HG03060 (cell line): ENCODE results near the gene KHDRBS2.
A peak's percentile ranks its signal among the peaks of the same experiment; 100 is the strongest.

Source experiments
- ATAC-seq: cut with Tn5 transposase; IDR thresholded peaks from one replicate; pipeline ENCODE4 v1.9.1; 2021; ENCODE audit warnings: low read depth, moderate number of reproducible peaks; ENCODE audit not compliant: unreplicated experiment

Gene KHDRBS2

DNA sequence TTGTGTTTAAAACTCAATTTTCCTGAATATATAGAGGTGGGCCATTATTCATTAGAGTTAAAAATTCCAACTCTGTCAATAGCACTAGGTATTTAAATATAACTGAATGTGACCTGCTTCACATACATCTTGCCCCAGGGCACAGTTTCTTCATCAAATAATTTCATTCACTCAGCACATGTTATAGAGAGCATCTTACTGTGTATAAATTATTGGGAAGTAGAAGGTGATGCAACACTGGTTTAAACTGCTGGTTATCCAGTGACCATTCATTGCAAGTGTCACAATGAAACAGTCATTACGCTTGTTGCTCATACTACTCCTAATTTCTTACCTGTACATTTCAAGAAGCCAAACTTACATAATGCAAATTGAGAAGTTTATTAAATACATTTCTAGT, 93.4 kb downstream of the KHDRBS2 start:
- ATAC-seq = no peak

DNA sequence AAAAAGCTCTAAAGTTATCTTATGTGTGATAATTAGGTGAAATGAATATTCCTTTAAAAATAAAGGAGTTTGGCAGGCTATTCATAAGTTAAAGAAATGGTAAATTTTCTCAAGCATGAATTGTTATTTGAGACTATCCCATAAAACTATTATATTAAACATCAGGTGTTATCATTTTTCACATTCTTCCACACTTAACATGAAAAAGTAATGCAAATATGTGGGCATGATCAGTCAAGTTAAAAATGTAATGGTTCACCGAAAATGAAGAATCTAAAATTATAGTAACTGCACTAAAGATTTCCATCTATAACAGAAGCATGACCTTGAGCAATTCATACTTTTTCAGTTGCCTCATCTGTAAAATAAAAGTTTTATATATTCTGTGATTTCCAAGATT, 110.8 kb downstream of the KHDRBS2 start:
- no peak for ATAC-seq

- ATAC-seq = no peak
Observed at GRCh38 chr6:62174548-62174947, 111.5 kb downstream of the KHDRBS2 start.

DNA sequence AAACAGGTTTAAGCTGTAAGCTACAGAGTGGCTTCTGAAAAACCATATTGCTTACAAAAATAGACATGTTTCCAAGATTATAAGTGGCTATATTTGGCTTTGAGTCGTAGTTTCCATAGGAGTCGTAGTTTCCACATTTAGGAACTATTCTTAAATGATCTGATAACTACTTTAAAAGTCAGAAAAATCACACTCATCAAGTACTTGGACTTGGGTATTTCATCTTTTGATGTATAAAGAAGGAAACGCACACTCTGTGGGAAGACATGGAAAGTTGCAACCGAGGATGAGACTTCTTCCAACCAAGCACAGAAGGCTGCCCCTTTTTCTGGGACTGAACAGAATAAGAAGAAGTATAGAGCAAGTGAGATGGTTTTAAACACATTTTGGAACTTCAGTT, 118.3 kb downstream of the KHDRBS2 start:
- no peak for ATAC-seq

DNA sequence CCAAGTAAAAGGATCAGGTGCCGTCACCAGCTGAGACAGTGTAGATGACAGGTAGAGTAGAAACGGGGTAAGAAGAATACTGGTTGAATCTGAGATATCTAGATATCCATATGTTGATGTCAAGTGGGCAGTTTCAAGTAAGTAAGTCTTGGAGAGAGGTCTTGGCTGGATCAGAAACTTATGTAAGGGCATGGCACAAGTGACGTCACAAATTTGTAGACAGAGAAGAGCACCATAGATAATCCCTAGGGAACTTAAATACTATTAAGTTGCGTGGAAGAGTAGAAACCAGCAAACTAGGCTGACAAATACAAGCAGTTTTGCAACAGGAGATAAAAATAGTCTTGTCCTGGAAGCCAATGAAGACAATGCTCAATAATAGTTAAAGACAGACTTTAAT, 123.2 kb downstream of the KHDRBS2 start:
- no peak for ATAC-seq

- no peak for ATAC-seq
Observed at GRCh38 chr6:62152796-62153195, 133.2 kb downstream of the KHDRBS2 start.

DNA sequence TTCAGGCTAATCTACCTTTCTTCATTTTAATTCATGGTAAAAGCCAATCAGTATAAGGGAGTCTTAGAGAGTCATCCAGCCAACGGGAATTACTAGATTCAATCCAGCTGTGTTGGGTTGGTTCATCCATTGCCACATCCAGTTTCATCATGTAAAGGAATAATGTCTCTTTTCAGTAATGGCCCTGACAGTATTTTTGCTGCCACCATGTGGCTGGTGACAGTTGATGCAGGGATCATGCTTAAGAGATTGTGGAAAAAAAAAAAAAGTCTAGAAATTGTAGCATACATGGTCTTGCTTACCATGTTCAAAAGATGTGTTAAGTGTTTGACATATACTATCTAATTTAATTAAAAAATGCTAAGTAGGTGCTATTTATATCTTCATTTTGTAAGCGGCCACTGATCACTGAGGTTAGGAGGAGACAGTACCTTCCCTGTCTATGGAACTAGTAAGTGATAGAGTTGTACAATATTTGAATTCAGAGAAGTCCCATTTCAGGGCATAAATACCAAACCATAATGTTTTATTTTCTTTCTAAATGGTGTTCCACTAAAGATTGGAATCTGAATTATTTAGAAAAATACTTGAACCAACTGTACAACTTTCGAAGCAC, 135.9 kb downstream of the KHDRBS2 start:
- ATAC-seq = peak; percentile 67

DNA sequence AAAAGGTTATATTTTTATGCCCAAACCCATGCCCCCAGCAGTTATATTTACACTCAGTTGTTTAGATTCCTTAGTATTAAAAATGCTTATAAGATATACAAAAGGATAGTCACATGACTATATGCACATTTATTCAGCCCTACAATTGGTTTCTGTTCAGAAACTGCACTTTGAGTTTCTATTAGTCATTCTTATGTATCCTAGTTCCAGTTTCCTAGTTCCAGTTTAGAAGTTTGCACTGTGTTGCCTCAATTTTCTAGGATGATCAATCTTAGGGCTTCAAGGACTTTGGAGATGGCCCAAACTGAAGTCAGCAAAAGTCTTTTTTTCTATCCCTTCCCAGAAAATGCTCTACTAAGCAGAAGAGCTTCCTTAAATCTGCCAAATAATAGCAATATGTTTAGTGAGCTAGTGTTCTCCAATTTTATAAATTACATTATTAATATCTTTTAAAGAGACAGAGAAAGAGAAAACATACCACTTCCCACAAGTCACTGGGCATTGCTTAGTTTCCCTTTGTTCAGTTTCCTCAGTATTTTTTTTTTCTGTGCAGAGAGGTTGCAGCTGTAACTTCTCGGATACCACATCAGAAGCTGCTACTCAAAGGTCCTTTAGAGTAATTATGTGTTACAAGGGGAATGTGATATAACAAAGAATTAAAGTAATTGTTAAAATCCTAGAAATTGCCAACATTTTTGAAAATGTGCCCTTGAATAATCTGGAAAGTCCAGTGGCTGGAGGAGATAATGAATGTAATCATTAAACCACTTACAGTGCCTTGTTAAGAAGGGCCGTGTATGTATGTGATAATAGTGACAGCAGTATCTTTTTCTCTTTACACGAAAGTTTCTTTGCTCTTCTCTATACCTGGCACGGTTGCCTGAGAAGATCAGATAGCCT, 138.8 kb downstream of the KHDRBS2 start:
- ATAC-seq = no peak

GRCh38 chr6:62129127-62129526, 156.9 kb downstream of the KHDRBS2 start:
- ATAC-seq = no peak

DNA sequence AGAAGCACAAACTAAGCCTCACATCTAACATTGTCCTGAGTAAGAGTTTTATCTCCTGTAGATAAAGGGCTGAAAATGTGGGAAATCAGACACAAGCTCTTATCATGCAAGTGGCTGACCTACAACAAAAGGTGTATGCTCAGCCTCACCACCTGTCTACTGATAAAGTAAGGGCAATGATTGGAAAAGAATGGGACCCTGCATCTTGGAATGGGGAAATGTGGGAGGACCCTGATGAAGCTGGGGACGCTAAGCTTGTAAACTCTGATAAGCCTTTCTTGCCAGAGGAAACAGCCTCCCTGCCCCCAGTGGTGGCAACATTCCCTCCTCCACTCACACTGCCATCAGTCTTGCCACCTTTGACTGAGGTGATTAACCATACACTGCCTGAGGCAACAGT, 166.6 kb downstream of the KHDRBS2 start:
- ATAC-seq = no peak

DNA sequence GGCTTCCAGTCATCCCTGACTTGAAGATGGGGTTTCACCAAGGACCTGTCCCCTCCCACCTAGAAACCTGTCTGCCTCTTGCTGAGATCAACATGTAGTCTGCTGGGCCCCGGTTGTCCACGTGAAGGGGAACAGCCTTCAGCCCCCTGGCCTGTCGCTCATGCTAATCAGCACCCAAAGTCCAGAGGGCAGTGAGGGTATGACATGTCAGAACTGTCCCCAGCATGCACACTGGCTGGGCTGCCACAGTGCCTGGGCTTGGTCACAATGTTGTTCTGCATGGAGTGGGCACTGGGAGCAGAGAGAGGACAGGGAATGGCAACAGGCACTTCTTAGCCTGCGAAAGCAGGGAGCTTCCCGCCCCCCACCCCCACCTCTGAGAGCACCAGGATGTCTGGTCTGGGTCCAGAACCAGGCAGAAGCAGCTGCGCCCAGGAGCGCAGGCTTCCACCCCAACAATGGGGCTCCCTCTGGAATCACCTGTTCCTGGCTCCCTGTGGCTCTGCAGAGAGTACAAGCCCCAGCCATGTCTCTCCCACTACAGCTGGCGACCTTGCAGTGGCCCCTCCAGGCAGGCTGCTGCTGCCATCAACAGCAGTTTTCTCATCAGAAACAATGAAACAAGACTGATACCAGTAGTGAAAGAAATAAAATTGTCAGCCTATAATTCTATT, 182.7 kb downstream of the KHDRBS2 start:
- no peak for ATAC-seq

DNA sequence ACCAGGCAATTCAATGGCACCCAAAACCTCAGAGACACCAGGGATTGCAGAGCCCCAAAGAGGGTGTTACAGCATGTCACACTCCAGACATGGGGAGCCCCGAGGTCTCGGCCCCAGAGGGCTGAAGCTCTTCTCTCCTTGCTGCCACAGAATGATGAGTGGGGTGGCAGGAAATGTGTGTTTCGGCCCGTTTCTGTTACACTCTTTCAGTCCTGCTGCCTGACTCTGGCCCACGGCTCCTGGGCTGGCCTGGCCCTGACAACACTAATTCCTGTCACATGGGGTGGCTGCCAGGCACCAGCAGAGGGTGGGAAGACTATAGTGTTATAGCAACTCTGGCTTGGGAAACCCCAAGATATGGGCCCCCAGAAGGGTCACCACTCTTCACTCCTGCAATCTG, 183.6 kb downstream of the KHDRBS2 start:
- ATAC-seq = no peak

GRCh38 chr6:62090442-62091229, 195.4 kb downstream of the KHDRBS2 start:
- ATAC-seq = no peak

DNA sequence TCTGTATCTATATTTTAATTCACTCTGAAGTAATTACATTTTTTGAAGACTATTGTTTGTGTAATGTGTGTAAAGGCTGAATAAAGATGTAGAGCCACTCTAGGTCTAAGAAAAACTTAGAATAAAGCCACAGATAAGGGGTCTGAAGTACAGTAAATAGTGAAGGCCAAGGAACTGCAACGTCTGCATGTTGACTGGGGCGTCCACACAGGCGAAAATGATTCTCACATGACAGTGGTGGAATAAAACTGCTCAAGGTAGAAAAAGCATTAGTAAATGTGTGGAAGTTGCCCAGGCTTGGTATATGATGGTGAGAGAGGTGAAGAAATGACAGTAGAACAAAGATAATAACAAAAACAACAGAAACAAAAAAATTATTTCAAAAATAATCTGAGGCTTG, 196.2 kb downstream of the KHDRBS2 start:
- ATAC-seq = no peak

DNA sequence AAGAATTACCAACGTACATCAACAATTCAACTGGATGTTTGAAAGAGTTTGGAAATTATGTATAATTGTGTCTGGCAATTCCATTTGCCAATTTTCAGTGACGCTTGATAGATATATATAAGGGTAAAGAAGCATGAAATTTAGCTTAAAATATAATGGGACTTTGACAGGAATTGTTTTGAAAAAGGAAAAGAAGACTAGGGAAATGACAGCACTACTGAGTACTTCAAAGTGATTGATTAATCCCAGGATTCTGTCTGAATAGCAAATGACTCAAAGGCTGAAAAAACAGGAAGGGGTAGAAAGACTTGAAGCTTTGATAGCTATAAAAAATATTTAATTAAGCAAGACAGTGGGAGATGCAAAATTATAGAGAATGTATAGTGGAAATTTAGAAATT, 200.0 kb downstream of the KHDRBS2 start:
- ATAC-seq = no peak

GRCh38 chr6:62075869-62076268, 210.2 kb downstream of the KHDRBS2 start:
- no peak for ATAC-seq

DNA sequence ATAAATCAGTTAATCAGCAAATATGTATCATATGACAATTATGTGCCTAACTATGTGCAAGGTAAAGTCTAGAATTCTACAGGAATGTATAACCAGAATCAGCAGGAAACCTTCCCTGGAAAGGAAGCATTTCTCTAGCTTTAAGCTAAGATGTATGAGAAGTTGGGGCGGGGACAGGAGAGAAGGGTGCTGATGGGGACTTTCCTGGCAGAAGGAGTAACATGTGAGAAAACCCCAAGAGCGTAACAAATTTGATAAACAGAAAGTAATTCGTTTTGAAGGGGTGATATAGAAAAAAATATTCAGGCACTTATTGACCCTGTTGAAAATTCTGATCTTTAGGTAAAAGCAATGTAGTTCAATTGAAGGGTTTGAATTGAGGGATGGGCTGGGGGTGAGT, 226.1 kb downstream of the KHDRBS2 start:
- no peak for ATAC-seq

- no peak for ATAC-seq
Observed at GRCh38 chr6:62057300-62057699, 228.7 kb downstream of the KHDRBS2 start.

- ATAC-seq = no peak
Observed at GRCh38 chr6:62045502-62045901, 240.5 kb downstream of the KHDRBS2 start.

DNA sequence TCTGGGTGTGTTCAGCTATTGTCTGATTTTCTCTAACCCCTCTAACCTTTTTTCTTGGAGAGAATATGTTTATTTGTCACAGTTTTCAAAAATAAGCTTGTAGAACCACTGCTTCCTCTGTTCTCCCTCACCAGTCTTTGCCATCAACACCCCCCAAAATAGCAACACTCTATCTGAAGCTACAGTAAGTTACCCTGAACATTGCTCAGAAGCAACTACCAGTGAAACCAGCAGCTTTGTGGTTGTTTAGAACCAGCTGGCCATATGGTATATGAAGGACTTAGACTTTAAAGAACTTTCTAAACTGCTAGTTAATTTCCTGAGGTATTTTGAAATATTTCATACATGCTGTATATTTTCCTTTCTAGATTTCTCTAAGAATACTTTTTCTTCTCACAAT, 242.9 kb downstream of the KHDRBS2 start:
- no peak for ATAC-seq

- no peak for ATAC-seq
Observed at GRCh38 chr6:62042429-62042828, 243.6 kb downstream of the KHDRBS2 start.
